Urinary bladder (tissue), 4 donors: Measurements from ENCODE around the gene USP24. TPM values are rescaled to one million over a fixed set of nuclear protein-coding genes. Genes with fewer than 3 reads are reported as not detected.
"Not testable (repeated sequence)": the region's sequence is repeated elsewhere in the genome, so short reads cannot be mapped to it uniquely, and the experiment has no call there.

Experiments used
- DNase-seq: peaks from one replicate; pipeline ENCODE4 v3.0.0-alpha.2; 2015; ENCODE audit errors: extremely low spot score
- H3K27ac ChIP-seq: one replicate; pipeline ENCODE4 v1.5.1; 2013; ENCODE audit warnings: low read depth, mild to moderate bottlenecking, moderate library complexity
- H3K36me3 ChIP-seq: one replicate; pipeline ENCODE4 v1.6.1; 2013; ENCODE audit warnings: mild to moderate bottlenecking, moderate library complexity; ENCODE audit not compliant: insufficient read depth
- H3K4me1 ChIP-seq: one replicate; pipeline ENCODE4 v1.6.1; 2013; ENCODE audit warnings: mild to moderate bottlenecking, moderate library complexity; ENCODE audit not compliant: insufficient read depth
- H3K4me3 ChIP-seq: one replicate; pipeline ENCODE4 v1.5.1; 2013; ENCODE audit warnings: low read depth, low read length
- WGBS: extraction: QIAGEN DNeasy Blood & Tissue Kit; methylation state at CpG from one replicate; pipeline ENCODE4 v1.1.7; 2013; 5-methylcytosine and 5-hydroxymethylcytosine counted together
- polyA plus RNA-seq: library from polyadenylated mRNA; stranded (reverse); fragments of 200-250 nt; gene quantifications from one replicate; pipeline ENCODE4 v1.2.3, GENCODE V29; 2013
- total RNA-seq: library from RNA; depleted of rRNA; stranded (reverse); fragments of >200 nt; gene quantifications from one replicate; pipeline ENCODE4 v1.2.3, GENCODE V29; 2014
- donor health status: healthy with polysubstance abuse.
- donor health status: healthy.

USP24 gene
- total and polyA plus RNA-seq, 2 donors, result 11.9 to 74.4 TPM

DNA sequence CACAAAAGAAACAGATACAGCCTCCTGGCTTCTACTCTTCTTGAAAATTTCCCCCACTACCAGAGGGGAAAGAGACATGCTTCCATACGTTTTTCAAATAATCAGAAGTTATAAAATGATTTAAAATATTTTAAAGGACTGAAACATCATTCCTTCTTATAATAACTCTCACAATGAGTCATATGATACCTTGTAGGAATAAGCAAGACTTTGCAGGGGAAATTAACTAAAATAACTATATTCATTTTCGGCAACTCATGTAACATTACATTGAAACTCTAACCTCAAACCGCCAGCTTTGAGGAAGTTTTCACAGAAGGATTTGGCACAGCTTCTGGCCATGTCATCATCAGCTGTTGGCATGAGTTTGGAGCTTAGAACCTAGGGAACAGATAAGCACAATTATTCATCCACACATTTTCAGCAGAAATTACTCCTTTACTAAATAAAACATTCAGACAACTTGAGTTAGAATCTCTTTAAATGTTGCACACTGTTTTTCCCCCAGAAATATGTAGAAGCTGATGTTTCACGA lies 85.9 kb downstream of the USP24 start:
- no peak overlapping the region for H3K4me3 ChIP-seq
- peaks cover 11% of the 10 kb centered on the region for H3K36me3 ChIP-seq
- WGBS, result 84% methylated on average over 4 of the region's 4 CpGs
- H3K27ac ChIP-seq, result no peak overlapping the region
- no peaks in the 10 kb centered on the region for H3K4me1 ChIP-seq
- no peak for DNase-seq

DNA sequence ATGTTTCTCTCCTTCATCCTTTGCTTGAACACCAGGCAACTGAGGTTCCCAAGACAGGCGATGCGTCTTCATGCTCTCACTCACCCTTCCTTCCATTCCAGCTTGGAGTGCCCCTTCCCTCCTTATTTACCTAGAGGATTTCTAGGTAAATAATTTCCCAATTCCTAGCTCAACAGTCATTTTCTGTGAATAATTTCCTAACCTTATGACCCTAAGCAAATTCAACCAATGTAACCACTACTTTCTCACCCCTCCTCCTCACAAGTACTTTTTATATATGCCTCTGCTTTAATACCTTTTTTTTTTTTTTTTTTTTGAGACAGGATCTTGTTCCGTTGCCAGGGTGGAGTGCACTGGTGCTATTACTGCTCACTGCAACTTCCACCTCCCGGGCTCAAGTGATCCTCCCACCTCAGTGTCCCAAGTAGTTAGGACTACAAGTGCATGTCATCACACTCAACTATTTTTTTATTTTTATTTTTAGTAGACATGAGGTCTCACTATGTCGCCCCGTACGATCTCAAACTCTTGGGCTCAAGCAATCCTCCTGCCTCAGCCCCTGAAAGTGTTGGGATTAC lies 86.7 kb downstream of the USP24 start:
- H3K36me3 ChIP-seq, result peaks cover 9% of the 10 kb centered on the region
- DNase-seq, result no peak
- 97% methylated on average over 7 of the region's 7 CpGs for WGBS
- H3K4me3 ChIP-seq, result no peak overlapping the region
- no peaks in the 10 kb centered on the region for H3K4me1 ChIP-seq
- H3K27ac ChIP-seq, result no peak overlapping the region

DNA sequence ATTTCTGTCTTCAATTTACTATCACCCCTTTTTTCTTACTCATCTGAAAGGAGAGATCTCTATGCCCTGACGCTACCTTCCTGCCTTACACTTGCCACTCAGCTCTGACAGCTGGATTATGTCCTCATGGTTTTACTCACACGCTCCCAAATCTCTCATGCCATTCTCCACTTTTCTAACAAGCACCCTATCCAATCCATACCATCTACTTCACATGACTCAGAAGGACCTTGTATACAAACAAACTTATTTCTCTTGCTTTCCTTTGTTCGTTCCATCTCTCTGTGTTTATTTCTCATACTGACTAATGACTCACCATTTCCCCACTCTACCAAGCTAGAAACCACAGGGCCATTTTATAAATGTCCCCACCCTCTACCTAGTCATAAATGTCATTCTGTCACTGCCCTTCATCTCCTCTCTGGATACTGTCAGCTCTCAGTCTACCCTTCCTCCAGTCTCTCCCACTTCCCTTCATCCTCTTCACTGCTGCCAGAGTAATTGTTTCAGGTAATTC lies 87.3 kb downstream of the USP24 start:
- no peak overlapping the region for H3K4me3 ChIP-seq
- no peak for DNase-seq
- WGBS, result 96% methylated on average over 3 of the region's 3 CpGs
- H3K4me1 ChIP-seq, result no peaks in the 10 kb centered on the region
- H3K27ac ChIP-seq, result no peak overlapping the region
- H3K36me3 ChIP-seq, result peaks cover 8% of the 10 kb centered on the region

DNA sequence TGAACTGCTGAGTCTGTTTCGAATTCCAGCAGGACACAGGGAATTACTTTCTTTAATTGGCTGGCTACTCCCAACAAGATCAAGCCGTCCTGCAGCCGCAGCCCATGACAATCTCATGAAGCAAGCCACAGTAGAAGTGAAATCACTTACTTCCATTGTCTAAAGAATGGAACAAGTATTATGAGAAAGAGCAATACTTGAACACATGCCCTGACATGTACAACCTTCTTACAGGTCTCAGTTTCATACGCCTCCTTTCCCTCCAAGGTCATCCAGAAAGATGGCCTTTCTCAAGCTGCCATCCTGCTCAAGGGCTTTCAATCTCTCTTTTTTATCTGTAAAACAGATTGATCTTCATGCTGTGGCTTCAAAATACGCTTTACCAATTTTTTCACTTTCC lies 90.7 kb downstream of the USP24 start:
- Histone ChIP-seq H3K27ac (no peak overlapping the region), H3K4me3 (no peak overlapping the region), H3K36me3 (peaks cover 14% of the 10 kb centered on the region), H3K4me1 (no peaks in the 10 kb centered on the region)
- no peak for DNase-seq
- 98% methylated on average over 5 of the region's 5 CpGs for WGBS

DNA sequence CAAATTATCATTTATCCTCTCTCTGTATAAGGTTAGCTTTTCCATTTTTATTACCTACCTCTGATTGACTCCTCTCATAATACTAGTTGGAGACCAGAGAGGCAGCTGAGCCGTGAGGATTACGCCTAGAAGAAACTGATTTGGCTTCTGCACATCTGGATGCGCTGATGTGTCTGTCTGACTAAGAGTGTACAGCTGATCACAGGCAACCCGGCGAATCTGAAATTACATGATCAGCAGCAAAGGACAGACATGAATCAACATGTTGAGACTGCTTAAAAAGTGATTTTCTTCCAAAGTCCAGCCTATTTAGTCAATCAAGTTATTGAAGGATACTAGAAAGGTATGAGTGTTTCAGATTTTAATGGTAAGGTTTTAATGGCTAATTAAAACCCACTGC lies 94.6 kb downstream of the USP24 start:
- no peak for DNase-seq
- H3K36me3 ChIP-seq, result peaks cover 12% of the 10 kb centered on the region

DNA sequence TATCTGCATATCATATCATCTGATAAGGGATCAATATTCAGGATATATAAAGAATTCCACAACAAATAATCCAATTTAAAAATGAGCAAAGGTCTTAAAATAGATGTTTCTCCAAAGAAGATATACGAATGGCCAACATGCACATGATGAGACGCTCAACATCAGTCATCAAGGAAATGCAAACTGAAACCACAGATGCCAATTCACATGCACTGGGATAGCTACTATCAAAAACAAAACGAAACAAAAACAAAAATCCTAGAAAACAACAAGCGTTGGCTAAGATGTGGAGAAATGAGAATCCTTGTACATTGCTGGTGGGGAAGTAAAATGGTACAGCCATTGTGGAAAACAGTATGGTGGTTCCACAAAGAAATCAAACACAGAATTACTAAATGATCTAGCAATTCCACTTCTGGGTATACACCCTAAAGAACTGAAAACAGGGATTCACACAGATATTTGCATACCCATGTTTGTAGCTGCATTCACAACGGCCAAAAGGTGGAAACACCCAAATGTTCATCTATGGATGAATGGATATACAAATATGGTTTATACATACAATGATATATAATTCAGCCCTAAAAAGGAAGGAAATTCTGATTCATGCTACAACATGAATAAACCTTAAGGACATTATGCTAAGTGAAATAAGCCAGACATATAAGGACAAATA lies 96.4 kb downstream of the USP24 start:
- Histone ChIP-seq H3K4me3 (no peak overlapping the region), H3K27ac (no peak overlapping the region), H3K36me3 (peaks cover 7% of the 10 kb centered on the region), H3K4me1 (no peaks in the 10 kb centered on the region)
- no peak for DNase-seq
- WGBS, result 94% methylated on average over 5 of the region's 5 CpGs

More for the DNA sequence above, 94.6 kb downstream of the USP24 start:
- Histone ChIP-seq H3K4me3 (no peak overlapping the region), H3K4me1 (no peaks in the 10 kb centered on the region), H3K27ac (no peak overlapping the region)
- 93% methylated on average over 5 of the region's 5 CpGs for WGBS

DNA sequence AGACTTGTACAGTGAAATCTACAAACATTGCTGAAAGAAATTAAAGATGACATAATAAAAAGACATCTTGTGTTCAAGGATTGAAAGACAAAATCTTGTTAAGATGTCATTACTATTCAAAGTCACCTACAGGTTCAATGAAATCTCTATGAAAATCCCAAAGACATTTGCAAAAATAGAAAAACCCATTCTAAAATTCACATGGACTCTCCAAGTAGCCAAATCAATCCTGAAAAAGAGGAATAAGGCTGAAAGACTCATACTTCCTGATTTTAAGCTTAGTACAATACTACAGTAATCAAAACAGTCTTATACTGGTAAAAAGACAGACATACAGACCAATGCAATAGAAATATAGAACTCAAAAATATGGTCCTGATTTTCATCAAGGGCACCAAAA lies 97.2 kb downstream of the USP24 start:
- Histone ChIP-seq H3K4me1 (no peaks in the 10 kb centered on the region), H3K36me3 (peaks cover 7% of the 10 kb centered on the region), H3K27ac (no peak overlapping the region), H3K4me3 (no peak overlapping the region)
- no peak for DNase-seq

DNA sequence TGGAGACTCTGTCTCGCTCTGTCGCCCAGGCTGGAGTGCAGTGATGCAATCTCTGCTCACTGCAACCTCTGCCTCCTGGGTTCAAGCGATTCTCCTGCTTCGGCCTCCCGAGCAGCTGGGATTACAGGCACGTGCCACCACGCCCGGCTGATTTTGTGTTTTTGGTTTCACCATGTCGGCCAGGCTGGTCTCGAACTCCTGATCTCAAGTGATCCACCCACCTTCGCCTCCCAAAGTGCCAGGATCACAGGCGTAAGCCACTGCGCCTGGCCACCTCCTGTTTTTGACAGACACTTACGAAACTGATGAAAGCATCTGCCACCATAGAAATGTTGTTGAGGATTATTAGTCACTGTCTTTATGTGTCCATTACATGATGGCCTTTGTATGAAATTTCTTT lies 106.2 kb downstream of the USP24 start:
- not testable (repeated sequence) for H3K4me1 ChIP-seq, H3K4me3 ChIP-seq, DNase-seq, H3K27ac ChIP-seq, H3K36me3 ChIP-seq
- WGBS, result 95% methylated on average over 14 of the region's 14 CpGs

DNA sequence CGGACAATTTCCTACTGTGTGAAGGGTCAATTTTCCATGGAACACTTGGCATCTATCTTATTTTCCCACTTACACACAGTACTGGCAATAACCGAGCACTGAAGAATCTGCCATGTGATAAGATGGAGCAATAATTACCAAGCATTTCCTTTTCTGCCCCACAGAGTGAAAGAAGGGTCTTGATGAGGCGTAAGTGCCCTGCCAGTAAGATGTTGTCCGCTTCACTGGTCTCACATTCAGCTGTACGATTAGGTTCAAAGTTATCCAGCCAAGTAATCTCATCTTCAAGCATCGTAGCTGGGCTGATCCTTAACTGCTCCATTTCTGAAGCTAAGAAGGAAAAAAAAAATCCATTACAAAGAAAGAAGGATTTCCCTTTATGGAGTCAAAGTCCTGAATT lies 108.1 kb downstream of the USP24 start:
- WGBS, result 81% methylated on average over 6 of the region's 6 CpGs

DNA sequence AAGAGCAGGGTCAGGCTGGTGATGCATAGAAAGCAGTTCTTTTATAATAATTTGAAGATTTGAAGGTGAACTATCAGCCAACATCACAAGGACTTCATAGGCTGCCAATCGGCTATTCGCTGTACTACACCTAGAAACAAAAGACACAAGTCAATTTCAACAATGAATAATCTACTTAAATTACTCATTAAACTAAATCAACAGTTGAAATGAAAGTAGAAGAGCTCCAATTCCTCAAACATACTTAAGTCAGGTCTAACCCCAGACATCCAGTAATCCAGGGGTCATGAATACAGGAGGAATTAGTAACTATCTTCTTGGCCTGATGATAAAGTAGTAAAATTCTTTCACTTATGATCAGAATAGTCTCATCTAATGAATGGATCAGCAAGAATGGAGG lies 111.3 kb downstream of the USP24 start:
- no peak for DNase-seq
- no peaks in the 10 kb centered on the region for H3K4me1 ChIP-seq
- no peak overlapping the region for H3K27ac ChIP-seq
- H3K4me3 ChIP-seq, result no peak overlapping the region
- 95% methylated on average over 2 of the region's 2 CpGs for WGBS
- peaks cover 7% of the 10 kb centered on the region for H3K36me3 ChIP-seq

More for the DNA sequence above, 108.1 kb downstream of the USP24 start:
- no peak for DNase-seq
- Histone ChIP-seq H3K36me3 (peaks cover 10% of the 10 kb centered on the region), H3K4me1 (no peaks in the 10 kb centered on the region), H3K27ac (no peak overlapping the region), H3K4me3 (no peak overlapping the region)

DNA sequence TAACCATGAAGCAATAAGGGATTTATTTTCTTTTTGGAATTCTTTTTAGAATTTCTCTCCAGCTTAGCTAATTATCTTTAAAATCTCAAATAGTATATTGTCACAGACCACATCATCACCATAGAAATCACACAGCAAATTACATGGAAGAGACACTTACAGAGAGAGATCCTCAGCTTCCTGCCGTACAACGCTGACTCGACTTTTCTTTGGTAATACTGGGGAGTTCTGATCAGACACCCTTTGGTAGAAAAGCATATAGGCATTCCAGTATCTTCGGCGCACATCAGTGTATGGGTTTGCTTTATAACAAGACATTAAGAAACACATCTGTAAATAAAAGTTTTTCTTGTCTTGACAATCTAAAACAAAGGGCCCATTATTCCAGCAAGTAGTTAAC lies 120.1 kb downstream of the USP24 start:
- WGBS, result 94% methylated on average over 5 of the region's 5 CpGs
- no peak overlapping the region for H3K27ac ChIP-seq
- no peak for DNase-seq
- H3K4me1 ChIP-seq, result no peaks in the 10 kb centered on the region
- H3K4me3 ChIP-seq, result no peak overlapping the region
- H3K36me3 ChIP-seq, result no peaks in the 10 kb centered on the region

DNA sequence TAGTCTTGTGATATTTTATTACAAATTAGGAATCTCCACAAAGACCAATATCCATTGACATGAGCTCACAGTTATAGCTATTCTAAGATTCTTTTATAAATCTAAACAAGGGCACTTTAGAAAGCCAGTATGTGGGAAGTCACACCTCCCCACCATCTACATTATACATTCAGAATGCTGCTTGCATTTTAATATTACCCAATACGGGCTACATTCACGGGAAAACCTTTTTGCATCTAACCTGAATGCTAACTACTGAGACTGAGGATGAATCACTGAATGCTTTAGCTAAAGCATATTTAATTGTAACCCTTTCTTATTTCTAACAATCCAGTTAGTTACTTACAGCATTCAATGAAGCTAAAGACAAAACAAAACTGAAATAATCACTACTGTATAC lies 122.7 kb downstream of the USP24 start:
- DNase-seq, result no peak
- H3K27ac ChIP-seq, result no peak overlapping the region
- 91% methylated on average over 2 of the region's 2 CpGs for WGBS
- peaks cover 5% of the 10 kb centered on the region for H3K36me3 ChIP-seq
- H3K4me1 ChIP-seq, result no peaks in the 10 kb centered on the region
- H3K4me3 ChIP-seq, result no peak overlapping the region

DNA sequence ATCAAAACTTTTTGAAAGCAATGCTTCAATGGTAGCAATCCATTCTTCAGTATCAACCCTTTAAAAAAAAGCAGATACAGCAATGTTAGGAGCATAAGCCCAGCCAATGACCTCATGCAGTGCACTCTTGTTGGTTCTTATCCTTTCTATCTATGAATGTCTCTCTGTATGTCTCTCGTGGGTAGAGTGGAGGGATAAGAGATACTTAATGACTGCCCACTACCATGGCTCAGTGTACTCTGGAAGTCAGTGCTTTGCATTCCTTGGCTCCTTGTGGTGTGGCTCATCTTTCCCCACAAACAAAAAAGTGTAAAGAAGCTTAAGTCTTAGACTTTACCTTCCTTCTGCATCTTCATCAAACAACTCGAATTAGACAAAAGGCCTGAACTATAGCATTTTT lies 125.5 kb downstream of the USP24 start:
- Histone ChIP-seq H3K27ac (no peak overlapping the region), H3K4me3 (no peak overlapping the region), H3K36me3 (peaks cover 5% of the 10 kb centered on the region), H3K4me1 (no peaks in the 10 kb centered on the region)
- no peak for DNase-seq
- whole genome bisulfite sequencing, result 79% methylated on average over 2 of the region's 2 CpGs

DNA sequence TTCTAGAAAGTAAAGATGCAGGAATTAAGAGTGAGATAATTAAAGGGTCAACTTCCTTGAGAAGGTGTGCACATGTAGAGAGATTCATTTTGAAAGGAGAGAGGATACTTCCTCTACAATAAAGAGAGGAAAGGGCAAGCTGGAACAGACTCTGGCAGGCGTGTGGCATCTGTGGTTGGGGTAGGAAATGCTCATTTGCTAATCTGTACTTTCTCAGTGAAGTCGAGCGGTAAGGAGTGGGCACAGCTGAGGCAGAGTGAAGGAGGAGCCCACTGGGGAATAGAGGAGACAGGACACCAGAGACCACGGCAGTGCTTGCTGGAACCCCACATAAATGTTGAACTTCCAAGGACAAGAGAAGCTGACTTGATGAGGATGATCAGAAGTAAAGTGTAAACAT lies 126.8 kb downstream of the USP24 start:
- H3K4me1 ChIP-seq, result no peaks in the 10 kb centered on the region
- peaks cover 8% of the 10 kb centered on the region for H3K36me3 ChIP-seq
- H3K4me3 ChIP-seq, result no peak overlapping the region
- H3K27ac ChIP-seq, result no peak overlapping the region
- DNase-seq, result no peak
- 77% methylated on average over 4 of the region's 4 CpGs for WGBS
